H9 (cell line): ENCODE data around the gene KIF26B. TPM values are rescaled to one million over a fixed set of nuclear protein-coding genes. Genes with fewer than 3 reads are reported as not detected.

Source experiments
- DNase-seq: peaks from one replicate; pipeline ENCODE4 v3.0.0-alpha.2; 2017
- H2AFZ ChIP-seq: one replicate; pipeline ENCODE4 v1.6.1; 2013; ENCODE audit warnings: mild to moderate bottlenecking, low read length, control low read depth, moderate library complexity
- H2AK5ac ChIP-seq: 2 replicates; pipeline ENCODE4 v1.6.1; 2013; ENCODE audit warnings: low read length, control low read depth, mixed read lengths; ENCODE audit not compliant: insufficient read length
- H2BK120ac ChIP-seq: one replicate; pipeline ENCODE4 v1.6.1; 2013; ENCODE audit warnings: low read depth, mild to moderate bottlenecking, low read length, control low read depth, inconsistent platforms; ENCODE audit not compliant: poor library complexity, severe bottlenecking
- H2BK12ac ChIP-seq: 2 replicates; pipeline ENCODE4 v1.6.1; 2013; ENCODE audit warnings: low read length, control low read depth, mixed read lengths, low read depth; ENCODE audit not compliant: insufficient read length
- H2BK15ac ChIP-seq: 2 replicates; pipeline ENCODE4 v1.6.1; 2013; ENCODE audit warnings: low read depth, low read length, control low read depth
- H2BK20ac ChIP-seq: one replicate; pipeline ENCODE4 v1.6.1; 2013; ENCODE audit warnings: low read depth, mild to moderate bottlenecking, low read length, control low read depth, inconsistent platforms; ENCODE audit not compliant: poor library complexity, severe bottlenecking
- H2BK5ac ChIP-seq: 2 replicates; pipeline ENCODE4 v1.6.1; 2013; ENCODE audit warnings: low read length, control low read depth, mixed read lengths; ENCODE audit not compliant: insufficient read length
- H3K14ac ChIP-seq: 2 replicates; pipeline ENCODE4 v1.6.1; 2013; ENCODE audit warnings: low read length, control low read depth; ENCODE audit not compliant: insufficient read depth
- H3K18ac ChIP-seq: 2 replicates; pipeline ENCODE4 v1.6.1; 2013; ENCODE audit warnings: low read depth, mild to moderate bottlenecking, mixed read lengths, low read length, control low read depth; ENCODE audit not compliant: insufficient read length
- H3K23ac ChIP-seq: 2 replicates; pipeline ENCODE4 v1.6.1; 2013; ENCODE audit warnings: low read length, control low read depth, mixed read lengths, low read depth; ENCODE audit not compliant: insufficient read length
- H3K23me2 ChIP-seq: 2 replicates; pipeline ENCODE4 v1.6.1; 2013; ENCODE audit warnings: low read depth, mild to moderate bottlenecking, mixed read lengths, low read length, control low read depth; ENCODE audit not compliant: insufficient read length, poor library complexity, severe bottlenecking
- H3K27ac ChIP-seq: 2 replicates; pipeline ENCODE4 v1.5.1; 2013; ENCODE audit warnings: low read length, control low read depth, mixed read lengths, low read depth; ENCODE audit not compliant: insufficient read length
- H3K27me3 ChIP-seq: 2 replicates; pipeline ENCODE4 v1.6.1; 2013; ENCODE audit warnings: low read length, control low read depth, inconsistent platforms; ENCODE audit not compliant: insufficient read depth
- H3K4ac ChIP-seq: 2 replicates; pipeline ENCODE4 v1.6.1; 2013; ENCODE audit warnings: low read depth, mild to moderate bottlenecking, control low read depth, inconsistent platforms, low read length, moderate library complexity
- H3K4me1 ChIP-seq: 2 replicates; pipeline ENCODE4 v1.6.1; 2013; ENCODE audit warnings: low read length, control low read depth, inconsistent platforms; ENCODE audit not compliant: insufficient read depth
- H3K4me2 ChIP-seq: 2 replicates; pipeline ENCODE4 v1.6.1; 2013; ENCODE audit warnings: low read length, control low read depth, mixed read lengths; ENCODE audit not compliant: insufficient read length, insufficient read depth
- H3K56ac ChIP-seq: 2 replicates; pipeline ENCODE4 v1.6.1; 2013; ENCODE audit warnings: low read depth, mild to moderate bottlenecking, mixed read lengths, low read length, control low read depth; ENCODE audit not compliant: insufficient read length
- H3K79me1 ChIP-seq: 2 replicates; pipeline ENCODE4 v1.6.1; 2013; ENCODE audit warnings: low read depth, mild to moderate bottlenecking, moderate library complexity, low read length, control low read depth, inconsistent platforms; ENCODE audit not compliant: insufficient read depth, poor library complexity, severe bottlenecking
- H3K79me2 ChIP-seq: 2 replicates; pipeline ENCODE4 v1.6.1; 2013; ENCODE audit warnings: low read length, control low read depth, inconsistent platforms; ENCODE audit not compliant: insufficient read depth
- H3K9ac ChIP-seq: 2 replicates; pipeline ENCODE4 v1.6.1; 2013; ENCODE audit warnings: low read length, control low read depth, mixed read lengths; ENCODE audit not compliant: insufficient read length; ENCODE audit errors: extremely low read depth
- H3K9me3 ChIP-seq: one replicate; pipeline ENCODE4 v1.6.1; 2013; ENCODE audit warnings: low read depth, low read length, inconsistent platforms; ENCODE audit not compliant: control insufficient read depth
- H3T11ph ChIP-seq: one replicate; pipeline ENCODE4 v1.6.1; 2013; ENCODE audit warnings: mild to moderate bottlenecking, low read length, control low read depth, inconsistent platforms
- H4K20me1 ChIP-seq: one replicate; pipeline ENCODE4 v1.6.1; 2013; ENCODE audit not compliant: control insufficient read depth, insufficient read length, insufficient read depth
- H4K5ac ChIP-seq: 2 replicates; pipeline ENCODE4 v1.6.1; 2013; ENCODE audit warnings: low read depth, mild to moderate bottlenecking, mixed read lengths, low read length, control low read depth; ENCODE audit not compliant: insufficient read length
- H4K8ac ChIP-seq: replicated peaks from 2 replicates; pipeline ENCODE4 v1.6.1; 2013; ENCODE audit warnings: low read length, control low read depth, mixed read lengths, low read depth; ENCODE audit not compliant: insufficient read length
- H4K91ac ChIP-seq: 2 replicates; pipeline ENCODE4 v1.6.1; 2013; ENCODE audit warnings: low read depth, mild to moderate bottlenecking, moderate library complexity, mixed read lengths, low read length, control low read depth; ENCODE audit not compliant: insufficient read length
- H3K27ac Mint-ChIP-seq, 3 experiments: 2 replicates in 2 of 3; 3 replicates in 1 of 3; pipeline ENCODE4 v1.8.0; 2020 to 2021; ENCODE audit warnings: mixed read lengths in 3 of 3, mild to moderate bottlenecking in 1 of 3, moderate library complexity in 1 of 3
- H3K27me3 Mint-ChIP-seq: 2 replicates; pipeline ENCODE4 v1.8.0; 2021; ENCODE audit warnings: low read depth, mild to moderate bottlenecking, moderate library complexity, mixed read lengths
- H3K36me3 Mint-ChIP-seq, 3 experiments: 2 replicates in 2 of 3; 3 replicates in 1 of 3; pipeline ENCODE4 v1.8.0; 2020 to 2021; ENCODE audit warnings: low read depth in 3 of 3, mixed read lengths in 3 of 3; ENCODE audit not compliant: insufficient read depth in 1 of 3
- H3K4me1 Mint-ChIP-seq, 2 experiments: 2 replicates each; pipeline ENCODE4 v1.8.0; 2020; ENCODE audit warnings: mixed read lengths in 2 of 2
- H3K4me3 Mint-ChIP-seq, 2 experiments: 2 replicates in 1 of 2; 3 replicates in 1 of 2; pipeline ENCODE4 v1.8.0; 2020 to 2021; ENCODE audit warnings: mild to moderate bottlenecking in 2 of 2, mixed read lengths in 2 of 2, moderate library complexity in 1 of 2
- H3K9me3 Mint-ChIP-seq, 2 experiments: 2 replicates in 1 of 2; 3 replicates in 1 of 2; pipeline ENCODE4 v1.8.0; 2020; ENCODE audit warnings: mild to moderate bottlenecking in 2 of 2, mixed read lengths in 2 of 2, moderate library complexity in 1 of 2
- WGBS: extraction: QIAGEN DNeasy Blood & Tissue Kit; methylation state at CpG from one replicate; pipeline ENCODE4 v1.1.7; 2013; ENCODE audit warnings: missing lambda C conversion rate, low lambda C conversion rate, mixed read lengths; ENCODE audit not compliant: insufficient read length; ENCODE audit errors: extremely low coverage; 5-methylcytosine and 5-hydroxymethylcytosine counted together
- total RNA-seq: library from RNA; stranded (reverse); gene quantifications from 2 replicates; pipeline ENCODE4 v1.2.1, GENCODE V29; 2021
- TF ChIP-seq, protein P1 (sequence below): fragments of 200-600 bp; sonication (generic); conservative IDR thresholded peaks from 3 replicates; pipeline ENCODE4 v1.8.0; 2021; ENCODE audit warnings: antibody characterized with exemption, mild to moderate bottlenecking

Gene KIF26B
- total RNA-seq, 1 experiment from 2014 or later: 0.13 TPM

DNA sequence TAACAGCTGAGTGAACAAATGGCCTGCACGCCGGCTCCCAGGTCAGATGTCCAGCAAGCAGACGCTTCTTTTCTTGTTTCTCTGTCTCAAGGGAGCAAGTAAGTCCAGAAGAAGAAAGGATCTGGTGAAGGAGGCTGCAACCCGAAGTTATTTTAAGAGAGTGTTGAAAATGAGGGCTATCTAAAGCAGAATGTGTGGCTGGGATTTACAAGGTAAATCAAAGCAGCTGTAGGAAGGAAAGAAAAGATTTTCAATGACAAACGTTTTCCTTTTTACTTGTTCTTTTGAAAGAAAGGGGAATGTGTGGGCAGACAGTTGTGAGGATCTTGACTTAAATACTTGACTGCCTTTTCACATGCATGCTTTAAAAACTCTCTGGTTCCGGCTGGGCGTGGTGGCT, 311.5 kb downstream of the KIF26B start:
- H3K23ac ChIP-seq: no peak overlapping the region
- no peak overlapping the region for H4K91ac ChIP-seq
- Mint-ChIP-seq H3K27me3 (peaks cover 3% of the 10 kb centered on the region; the same call in 1 of the 2 replicates), H3K9me3 (no peaks in the 10 kb centered on the region; a peak in 3 of 5 replicates), H3K36me3 (peaks cover 0 to 5% (median 0%) of the 10 kb centered on the region in 3 experiments; a peak in 3 of 7 replicates), H3K27ac (peak overlapping the region in 1 of 3 experiments; percentile 91; a peak in 2 of 7 replicates), H3K4me1 (peaks cover 5 to 12% of the 10 kb centered on the region in 2 experiments; a peak in 3 of 4 replicates), H3K4me3 (no peak overlapping the region)
- H4K5ac ChIP-seq: no peak overlapping the region
- no peaks in the 10 kb centered on the region for H3K9me3 ChIP-seq
- no peak overlapping the region for H4K8ac ChIP-seq
- no peak overlapping the region for H2BK12ac ChIP-seq
- no peaks in the 10 kb centered on the region for H3K79me1 ChIP-seq
- H3K27me3 ChIP-seq: no peaks in the 10 kb centered on the region
- no peak overlapping the region for H3K27ac ChIP-seq
- no peak overlapping the region for H3K4me2 ChIP-seq
- H3K14ac ChIP-seq: no peak overlapping the region
- H3K4me1 ChIP-seq: no peaks in the 10 kb centered on the region
- H2BK20ac ChIP-seq: no peak overlapping the region
- H2BK15ac ChIP-seq: no peak overlapping the region
- no peak overlapping the region for H2AK5ac ChIP-seq
- H3K18ac ChIP-seq: no peak overlapping the region
- H3K9ac ChIP-seq: no peak overlapping the region
- no peak overlapping the region for H3K56ac ChIP-seq
- no peak overlapping the region for H3K4ac ChIP-seq
- no CpG with 5 or more reads among the region's 7 CpGs for WGBS
- H3K23me2 ChIP-seq: no peaks in the 10 kb centered on the region
- H3K79me2 ChIP-seq: no peaks in the 10 kb centered on the region
- no peak for DNase-seq
- H3T11ph ChIP-seq: no peak overlapping the region
- no peak overlapping the region for H2BK5ac ChIP-seq
- TF ChIP-seq, protein P1, sequence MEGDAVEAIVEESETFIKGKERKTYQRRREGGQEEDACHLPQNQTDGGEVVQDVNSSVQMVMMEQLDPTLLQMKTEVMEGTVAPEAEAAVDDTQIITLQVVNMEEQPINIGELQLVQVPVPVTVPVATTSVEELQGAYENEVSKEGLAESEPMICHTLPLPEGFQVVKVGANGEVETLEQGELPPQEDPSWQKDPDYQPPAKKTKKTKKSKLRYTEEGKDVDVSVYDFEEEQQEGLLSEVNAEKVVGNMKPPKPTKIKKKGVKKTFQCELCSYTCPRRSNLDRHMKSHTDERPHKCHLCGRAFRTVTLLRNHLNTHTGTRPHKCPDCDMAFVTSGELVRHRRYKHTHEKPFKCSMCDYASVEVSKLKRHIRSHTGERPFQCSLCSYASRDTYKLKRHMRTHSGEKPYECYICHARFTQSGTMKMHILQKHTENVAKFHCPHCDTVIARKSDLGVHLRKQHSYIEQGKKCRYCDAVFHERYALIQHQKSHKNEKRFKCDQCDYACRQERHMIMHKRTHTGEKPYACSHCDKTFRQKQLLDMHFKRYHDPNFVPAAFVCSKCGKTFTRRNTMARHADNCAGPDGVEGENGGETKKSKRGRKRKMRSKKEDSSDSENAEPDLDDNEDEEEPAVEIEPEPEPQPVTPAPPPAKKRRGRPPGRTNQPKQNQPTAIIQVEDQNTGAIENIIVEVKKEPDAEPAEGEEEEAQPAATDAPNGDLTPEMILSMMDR: no peak
- no peak overlapping the region for H2AFZ ChIP-seq
- no peaks in the 10 kb centered on the region for H4K20me1 ChIP-seq
- no peak overlapping the region for H2BK120ac ChIP-seq
